Common myeloid progenitor, CD34-positive (primary cell): ENCODE results near the gene TSPO.

Experiments used
- CTCF ChIA-PET: fragments of 350-600 bp; sonication (Branson Sonifier 250); formaldehyde crosslinking; loops from one replicate; lab custom pipeline; 2021; ENCODE audit warnings: antibody characterized with exemption; lab: Charles Lee
- POLR2A ChIA-PET: fragments of 350-600 bp; sonication (Branson Sonifier 250); formaldehyde crosslinking; loops from one replicate; lab custom pipeline; 2021; ENCODE audit warnings: antibody characterized with exemption; lab: Charles Lee
- DNase-seq, 3 donors: peaks; one replicate each; pipeline versions ENCODE4 v3.0.0 to v3.0.0-alpha.2; 2013
- H3K27ac ChIP-seq, 2 experiments: 1 replicate in 1 of 2; 2 replicates in 1 of 2; pipeline ENCODE4 v1.7.0; 2013; ENCODE audit warnings: inconsistent platforms in 2 of 2, low read length in 2 of 2, mild to moderate bottlenecking in 2 of 2, low read depth in 1 of 2, moderate library complexity in 1 of 2; ENCODE audit not compliant: severe bottlenecking in 2 of 2, insufficient read depth in 1 of 2, poor library complexity in 1 of 2
- H3K27me3 ChIP-seq, 5 experiments: replicated peaks in 2 of 5; 1 replicate in 3 of 5; 2 replicates in 2 of 5; pipeline versions ENCODE4 v1.6.1 to v1.7.0; 2013; ENCODE audit warnings: low read length in 4 of 5, mild to moderate bottlenecking in 2 of 5, moderate library complexity in 2 of 5, inconsistent platforms in 1 of 5; ENCODE audit not compliant: insufficient read depth in 5 of 5, control insufficient read depth in 4 of 5
- H3K36me3 ChIP-seq, 4 experiments: 1 replicate in 2 of 4; 2 replicates in 2 of 4; pipeline versions ENCODE4 v1.6.1 to v1.7.0; 2013; ENCODE audit warnings: low read length in 3 of 4, control low read depth in 1 of 4, mild to moderate bottlenecking in 1 of 4; ENCODE audit not compliant: control insufficient read depth in 4 of 4, insufficient read depth in 4 of 4
- H3K4me1 ChIP-seq, 4 experiments: 1 replicate in 3 of 4; 2 replicates in 1 of 4; pipeline versions ENCODE4 v1.6.1 to v1.7.1; 2013; ENCODE audit warnings: low read length in 3 of 4, mild to moderate bottlenecking in 3 of 4, control low read depth in 1 of 4, inconsistent platforms in 1 of 4, moderate library complexity in 1 of 4; ENCODE audit not compliant: control insufficient read depth in 4 of 4, insufficient read depth in 4 of 4; ENCODE audit errors: control extremely low read depth in 1 of 4
- H3K4me3 ChIP-seq, 7 experiments: 1 replicate in 4 of 7; 2 replicates in 3 of 7; pipeline versions ENCODE4 v1.5.1 to v1.7.0; 2013; ENCODE audit warnings: mild to moderate bottlenecking in 7 of 7, low read length in 6 of 7, moderate library complexity in 6 of 7, inconsistent platforms in 2 of 7, low read depth in 2 of 7, control low read depth in 1 of 7; ENCODE audit not compliant: insufficient read depth in 4 of 7, control insufficient read depth in 1 of 7; ENCODE audit errors: extremely low read depth in 1 of 7
- H3K9me3 ChIP-seq, 5 experiments: 1 replicate in 4 of 5; 2 replicates in 1 of 5; pipeline versions ENCODE4 v1.6.1 to v1.7.1; 2013; ENCODE audit warnings: low read length in 4 of 5, mild to moderate bottlenecking in 2 of 5, inconsistent platforms in 1 of 5, low read depth in 1 of 5, moderate library complexity in 1 of 5; ENCODE audit not compliant: control insufficient read depth in 4 of 5, insufficient read depth in 2 of 5; ENCODE audit errors: control extremely low read depth in 1 of 5
- WGBS: methylation state at CpG from one replicate; pipeline ENCODE4 v1.1.5; 2013; ENCODE audit not compliant: insufficient coverage; 5-methylcytosine and 5-hydroxymethylcytosine counted together

TSPO gene

GRCh38 chr22:43170131-43170480 is 18.7 kb downstream of the TSPO start:
- H3K9me3 ChIP-seq, result no peaks in the 10 kb centered on the region
- ChIA-PET CTCF (no interaction called here), POLR2A (no interaction called here)
- H3K27ac ChIP-seq, result no peak overlapping the region
- H3K4me3 ChIP-seq, result no peak overlapping the region
- WGBS, result over 99% methylated on average over 9 of the region's 9 CpGs
- peaks cover 7 to 83% (median 58%) of the 10 kb centered on the region in 4 experiments for H3K36me3 ChIP-seq
- DNase-seq, result no peak
- H3K27me3 ChIP-seq, result no peaks in the 10 kb centered on the region
- H3K4me1 ChIP-seq, result peaks cover 0 to 14% (median 13%) of the 10 kb centered on the region in 4 experiments

- ChIA-PET CTCF (no interaction called here), POLR2A (no interaction called here)
- WGBS, result 83% methylated on average over 11 of the region's 14 CpGs
- Histone ChIP-seq H3K4me3 (no peak overlapping the region), H3K27ac (no peak overlapping the region), H3K9me3 (no peaks in the 10 kb centered on the region), H3K27me3 (no peaks in the 10 kb centered on the region), H3K36me3 (peaks cover 7 to 91% (median 64%) of the 10 kb centered on the region in 4 experiments), H3K4me1 (peaks cover 0 to 14% (median 12%) of the 10 kb centered on the region in 4 experiments)
- DNase-seq, result no peak
Observed at GRCh38 chr22:43171019-43171491, 19.7 kb downstream of the TSPO start.

DNA sequence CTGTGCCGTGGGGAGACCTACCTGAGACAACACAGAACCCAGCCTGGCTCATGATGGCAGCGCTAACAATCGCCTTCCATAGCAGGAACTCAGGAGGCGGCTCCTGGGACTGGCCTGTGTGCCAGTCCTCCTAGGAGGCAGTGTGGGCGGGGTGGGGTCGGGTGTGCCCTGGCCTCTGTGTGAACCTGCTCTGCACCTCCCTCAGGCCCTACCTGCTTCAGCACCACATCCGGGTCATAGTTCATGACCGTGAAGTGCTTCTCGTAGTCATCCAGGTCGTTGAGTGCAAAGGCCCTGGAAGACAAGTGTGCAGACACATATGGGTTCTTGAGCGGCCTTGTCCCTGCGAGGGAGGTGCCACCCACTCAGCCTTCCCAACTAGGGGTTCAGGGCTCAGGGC is 20.2 kb downstream of the TSPO start:
- no peak overlapping the region for H3K27ac ChIP-seq
- no peaks in the 10 kb centered on the region for H3K9me3 ChIP-seq
- H3K27me3 ChIP-seq, result no peaks in the 10 kb centered on the region
- no peak overlapping the region for H3K4me3 ChIP-seq
- peaks cover 0 to 14% (median 12%) of the 10 kb centered on the region in 4 experiments for H3K4me1 ChIP-seq
- ChIA-PET POLR2A (no interaction called here), CTCF (interaction anchor here (0.9 kb wide), 1 partner anchor 8 kb away, joined by 4 read pairs; no protein-coding TSS in a partner anchor)
- WGBS, result 93% methylated on average over 11 of the region's 12 CpGs
- no peak for DNase-seq
- peaks cover 7 to 91% (median 64%) of the 10 kb centered on the region in 4 experiments for H3K36me3 ChIP-seq

DNA sequence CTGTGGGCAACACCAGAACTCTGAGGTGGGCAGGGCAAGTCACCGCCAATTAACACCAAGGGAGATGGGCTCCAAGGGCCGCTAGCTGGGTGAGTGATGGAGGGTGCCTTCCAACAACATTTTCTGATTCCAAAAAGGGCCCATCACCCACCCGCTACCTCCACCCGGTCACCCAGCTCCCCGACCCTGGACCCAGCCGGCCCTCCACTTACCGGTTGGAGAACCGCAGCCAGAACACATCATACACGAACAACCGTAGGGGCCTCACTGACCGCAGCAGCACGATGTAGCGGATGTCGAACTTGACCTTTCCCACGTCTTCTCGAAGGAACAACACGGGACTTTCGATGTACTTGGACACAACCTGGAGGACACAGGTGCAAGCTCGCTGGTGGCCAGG is 20.8 kb downstream of the TSPO start:
- Histone ChIP-seq H3K27ac (no peak overlapping the region), H3K4me1 (peaks cover 0 to 14% (median 12%) of the 10 kb centered on the region in 4 experiments), H3K9me3 (no peaks in the 10 kb centered on the region), H3K36me3 (peaks cover 7 to 92% (median 64%) of the 10 kb centered on the region in 4 experiments), H3K27me3 (no peaks in the 10 kb centered on the region), H3K4me3 (no peak overlapping the region)
- POLR2A ChIA-PET, result no interaction called here
- CTCF ChIA-PET, result interaction anchor here (0.9 kb wide), 1 partner anchor 9 kb away, joined by 4 read pairs; no protein-coding TSS in a partner anchor
- no peak for DNase-seq
- WGBS, result 92% methylated on average over 17 of the region's 19 CpGs

DNA sequence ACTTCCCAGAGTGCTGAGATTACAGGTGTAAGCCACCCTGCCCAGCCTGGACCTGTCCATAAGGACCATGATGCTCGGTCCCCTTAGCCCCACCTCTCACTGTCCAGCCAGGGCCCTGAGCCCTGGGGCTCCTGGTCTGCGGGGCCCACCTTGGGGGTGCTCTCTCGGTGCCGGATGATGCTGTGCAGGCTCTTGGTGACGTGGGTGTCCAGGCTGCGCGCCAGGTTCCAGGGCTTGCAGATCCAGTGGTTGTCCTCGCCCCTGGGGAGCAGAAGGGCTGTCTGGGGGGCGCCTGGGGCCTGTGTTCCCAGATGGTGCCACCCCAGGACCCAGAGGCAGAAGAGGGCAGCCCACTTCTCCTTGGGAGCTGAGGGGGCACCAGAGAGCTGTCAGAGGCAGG is 22.2 kb downstream of the TSPO start:
- CTCF ChIA-PET, result no interaction called here
- 100% methylated on average over 6 of the region's 9 CpGs for WGBS
- Histone ChIP-seq H3K27me3 (no peaks in the 10 kb centered on the region), H3K27ac (no peak overlapping the region), H3K4me1 (peaks cover 0 to 12% (median 9%) of the 10 kb centered on the region in 4 experiments), H3K9me3 (no peaks in the 10 kb centered on the region), H3K36me3 (peaks cover 7 to 88% (median 65%) of the 10 kb centered on the region in 4 experiments), H3K4me3 (no peak overlapping the region)
- POLR2A ChIA-PET, result no interaction called here
- no peak for DNase-seq

- 96% methylated on average over 36 of the region's 39 CpGs for WGBS
- no peaks in the 10 kb centered on the region for H3K27me3 ChIP-seq
- peaks cover 0 to 11% (median 7%) of the 10 kb centered on the region in 4 experiments for H3K4me1 ChIP-seq
- ChIA-PET CTCF (no interaction called here), POLR2A (no interaction called here)
- no peaks in the 10 kb centered on the region for H3K9me3 ChIP-seq
- H3K4me3 ChIP-seq, result no peak overlapping the region
- H3K36me3 ChIP-seq, result peaks cover 7 to 88% (median 66%) of the 10 kb centered on the region in 4 experiments
- no peak for DNase-seq
- H3K27ac ChIP-seq, result no peak overlapping the region
Observed at GRCh38 chr22:43173976-43174720, 22.8 kb downstream of the TSPO start.

GRCh38 chr22:43174941-43175531 is 23.7 kb downstream of the TSPO start:
- 98% methylated on average over 4 of the region's 9 CpGs for WGBS
- ChIA-PET CTCF (no interaction called here), POLR2A (no interaction called here)
- Histone ChIP-seq H3K4me3 (no peak overlapping the region), H3K4me1 (peaks cover 0 to 11% (median 7%) of the 10 kb centered on the region in 4 experiments), H3K27me3 (no peaks in the 10 kb centered on the region), H3K36me3 (peaks cover 7 to 88% (median 66%) of the 10 kb centered on the region in 4 experiments), H3K9me3 (no peaks in the 10 kb centered on the region), H3K27ac (no peak overlapping the region)
- DNase-seq, result no peak
